ENCODE data around the gene TMF1.

Gene TMF1

GRCh38 chr3:69081583-69082262, 29.6 kb upstream of the TMF1 start:
- no peak for DNase-seq (ENCODE audit: low read depth)

GRCh38 chr3:69080233-69080920, 28.2 kb upstream of the TMF1 start, which contains the start of gene UBA3:
TSS of gene UBA3 (minus strand) at chr3:69080365. CDS start at chr3:69080353, 12 bp downstream.
- peak; percentile 56 for DNase-seq (ENCODE audit: low read depth)

GRCh38 chr3:69079269-69080159, 27.4 kb upstream of the TMF1 start:
- DNase-seq (ENCODE audit: low read depth): no peak

- DNase-seq (ENCODE audit: low read depth): no peak
These were observed 20.8 kb upstream of the TMF1 start for GRCh38 chr3:69072928-69073327.

- DNase-seq (ENCODE audit: low read depth): no peak
These were observed 14.0 kb upstream of the TMF1 start for GRCh38 chr3:69066121-69066520.

GRCh38 chr3:69065318-69065964, 13.3 kb upstream of the TMF1 start:
- DNase-seq (ENCODE audit: low read depth): no peak

GRCh38 chr3:69063636-69064035, 11.5 kb upstream of the TMF1 start:
- DNase-seq (ENCODE audit: low read depth): no peak

GRCh38 chr3:69059688-69060087, 7.6 kb upstream of the TMF1 start:
- DNase-seq (ENCODE audit: low read depth): no peak

GRCh38 chr3:69058947-69059224, 6.8 kb upstream of the TMF1 start:
- no peak for DNase-seq (ENCODE audit: low read depth)

- DNase-seq (ENCODE audit: low read depth): no peak
These were observed 6.2 kb upstream of the TMF1 start for GRCh38 chr3:69058180-69058946.

GRCh38 chr3:69052472-69052898, 352 bp upstream of the TMF1 start:
- DNase-seq (ENCODE audit: low read depth): no peak

- DNase-seq (ENCODE audit: low read depth): no peak
These were observed 3.1 kb downstream of the TMF1 start for GRCh38 chr3:69048990-69049389.

- no peak for DNase-seq (ENCODE audit: low read depth)
These were observed 7.5 kb downstream of the TMF1 start for GRCh38 chr3:69044608-69045007.

GRCh38 chr3:69033470-69033869, 18.7 kb downstream of the TMF1 start:
- no peak for DNase-seq (ENCODE audit: low read depth)

GRCh38 chr3:69032737-69033136, 19.4 kb downstream of the TMF1 start:
- DNase-seq (ENCODE audit: low read depth): no peak

- DNase-seq (ENCODE audit: low read depth): no peak
These were observed 20.0 kb downstream of the TMF1 start for GRCh38 chr3:69032142-69032541.

GRCh38 chr3:69031635-69032034, 20.5 kb downstream of the TMF1 start:
- DNase-seq (ENCODE audit: low read depth): no peak

- no peak for DNase-seq (ENCODE audit: low read depth)
These were observed 31.3 kb downstream of the TMF1 start for GRCh38 chr3:69020857-69021256.

GRCh38 chr3:69020424-69020823, 31.7 kb downstream of the TMF1 start:
- no peak for DNase-seq (ENCODE audit: low read depth)

- DNase-seq (ENCODE audit: low read depth): no peak
These were observed 35.2 kb downstream of the TMF1 start for GRCh38 chr3:69016901-69017300.

GRCh38 chr3:69016102-69016501, 36.0 kb downstream of the TMF1 start:
- no peak for DNase-seq (ENCODE audit: low read depth)
